DMS 273 (cell line): ENCODE data around the gene NKX2-3.

ENCODE experiments used
- DNase-seq: peaks from one replicate; lab custom pipeline; 2025; ENCODE audit not compliant: unreplicated experiment; lab: John Stamatoyannopoulos, UW

NKX2-3 gene

DNA sequence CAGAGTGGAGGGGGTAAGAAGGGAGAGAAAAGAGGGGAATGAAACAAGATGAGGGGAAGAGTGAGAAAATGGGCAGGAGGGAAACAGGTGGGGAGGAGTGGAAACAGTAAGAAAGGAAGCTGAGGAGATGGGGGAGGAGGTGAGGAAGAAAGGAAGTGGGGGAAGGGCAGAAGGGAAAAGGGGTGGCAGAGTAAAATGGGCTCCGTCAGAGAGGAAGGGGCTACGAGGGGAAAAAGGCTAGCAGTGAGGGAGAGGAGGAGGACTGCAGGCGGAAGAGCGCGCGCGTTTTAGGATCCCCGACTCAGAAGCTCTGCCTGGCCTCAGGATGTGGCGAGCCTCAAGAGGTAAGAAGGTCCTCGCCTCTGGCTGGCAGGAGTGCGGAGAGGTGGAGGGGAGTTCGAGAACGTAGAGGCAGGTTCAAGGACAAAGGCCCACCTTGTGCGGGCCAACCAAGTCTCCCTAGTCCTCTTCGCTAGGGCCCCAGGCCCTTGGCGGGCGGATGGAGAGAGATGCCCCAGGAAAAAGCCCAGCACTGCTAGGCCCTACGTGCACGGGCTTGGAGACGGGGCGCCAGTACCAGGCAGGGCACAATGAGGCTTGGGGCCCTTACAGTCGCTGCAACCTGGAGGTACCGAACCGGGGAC, 5.8 kb upstream of the NKX2-3 start:
- no peak for DNase-seq

- DNase-seq = no peak
These were observed 4.9 kb upstream of the NKX2-3 start for GRCh38 chr10:99527526-99528493.

GRCh38 chr10:99528494-99529441, 4.0 kb upstream of the NKX2-3 start:
- DNase-seq = no peak

DNA sequence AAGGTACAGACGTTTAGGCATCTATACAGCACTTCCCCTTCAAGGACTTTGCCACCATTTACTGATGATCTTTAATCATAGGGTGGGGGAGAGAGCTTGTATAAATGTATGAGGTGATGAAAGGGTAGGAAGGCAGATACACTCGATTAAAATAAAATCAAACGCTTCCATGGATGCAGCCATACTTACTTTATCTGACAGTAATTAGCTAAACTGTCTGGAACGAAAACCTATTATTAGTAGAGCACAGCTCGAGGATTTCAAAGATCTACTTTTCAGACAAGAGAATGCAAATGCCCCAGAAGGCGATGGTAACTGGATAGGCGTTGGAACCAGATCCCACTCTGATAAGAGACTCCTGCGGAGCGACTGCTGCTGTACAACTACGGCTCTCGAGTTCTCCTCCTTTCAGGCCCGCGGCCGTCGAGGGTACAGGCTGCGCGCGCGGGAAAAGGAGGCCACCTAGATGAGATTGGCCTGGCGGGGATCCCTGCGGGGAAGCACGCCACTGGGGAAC, 3.1 kb upstream of the NKX2-3 start:
- peak; percentile 47 for DNase-seq

GRCh38 chr10:99530108-99531025, 2.4 kb upstream of the NKX2-3 start:
- DNase-seq = no peak

DNA sequence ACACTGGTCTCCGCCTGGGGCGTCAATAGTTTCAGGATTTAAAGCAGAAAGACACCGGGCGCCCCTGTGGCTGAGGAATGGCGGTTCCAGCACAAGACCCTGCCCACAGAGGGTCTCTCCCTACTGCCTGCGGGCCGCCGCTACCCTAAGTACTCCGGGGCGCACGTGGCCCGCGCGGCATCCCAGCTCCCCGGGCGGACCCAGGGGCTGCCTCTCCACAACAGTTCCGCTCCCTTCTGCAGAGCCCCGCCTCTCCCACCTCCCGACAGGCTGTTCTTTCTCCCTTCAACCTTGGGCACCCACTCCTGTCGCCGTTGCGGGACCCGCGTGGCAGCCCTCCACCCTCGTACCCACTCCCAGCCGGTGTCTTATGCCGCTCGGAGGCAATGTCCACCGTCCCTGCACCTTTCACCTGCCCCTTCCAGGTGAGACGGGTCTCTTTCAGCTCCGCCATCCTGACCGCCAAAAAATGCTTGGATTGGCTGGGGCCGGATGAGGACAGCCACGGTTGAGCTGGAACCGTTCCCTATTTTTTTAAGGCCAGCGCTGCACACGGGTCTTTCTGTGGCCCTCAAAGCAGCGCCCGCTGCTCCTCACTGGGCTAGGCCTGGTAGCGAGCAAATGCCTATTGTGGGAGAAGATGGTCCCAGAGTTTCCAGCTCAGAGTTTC, 1.6 kb upstream of the NKX2-3 start:
- no peak for DNase-seq

GRCh38 chr10:99531696-99532593, 797 bp upstream of the NKX2-3 start:
- DNase-seq = no peak

DNA sequence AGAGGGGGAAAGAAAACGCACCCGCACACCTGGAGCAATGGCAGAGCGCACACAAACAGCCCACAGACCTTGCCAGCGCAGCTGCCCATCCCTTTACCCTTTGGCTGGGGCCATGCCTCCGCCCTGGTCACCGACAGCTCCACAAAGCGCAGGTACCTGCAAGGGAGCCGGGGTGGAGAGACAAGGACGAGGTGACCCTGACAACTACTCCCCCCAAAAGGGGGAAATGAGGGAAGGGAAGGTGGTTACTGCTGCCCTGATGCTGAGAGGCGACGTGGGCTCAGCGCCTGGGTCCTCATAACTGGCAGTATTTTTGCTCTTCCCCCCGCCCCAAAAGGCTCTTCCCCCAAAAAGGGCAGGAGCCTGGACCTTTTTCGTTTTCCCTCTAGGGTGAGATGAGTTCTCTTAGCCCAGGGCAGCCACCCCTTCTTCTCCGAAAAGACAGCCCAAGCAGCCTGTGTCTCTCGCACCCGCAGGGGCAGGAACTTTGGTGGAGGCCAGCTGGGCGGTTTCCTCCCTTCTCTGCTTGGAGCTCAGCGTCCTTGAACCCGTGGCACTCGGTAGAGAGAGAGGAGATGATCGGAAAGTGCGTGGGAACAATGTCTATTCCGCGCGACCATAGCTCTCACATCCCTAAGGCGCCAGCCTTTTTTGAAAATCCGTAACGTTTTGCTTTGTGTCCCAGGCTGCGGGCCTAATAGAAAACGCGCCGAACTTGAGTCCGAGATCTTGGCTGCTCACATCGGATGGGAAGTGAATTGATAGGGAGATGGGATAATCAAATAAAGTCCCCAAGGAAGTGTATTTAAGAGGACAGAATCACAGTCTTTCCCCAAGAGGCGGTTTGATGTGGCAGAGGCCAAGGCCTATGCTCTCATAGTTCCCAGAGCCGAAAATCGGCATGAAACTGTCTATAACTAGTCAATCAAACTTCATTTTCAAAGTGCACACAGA, 1.0 kb downstream of the NKX2-3 start:
- peak; percentile 12 for DNase-seq

- DNase-seq = no peak
These were observed 1.8 kb downstream of the NKX2-3 start for GRCh38 chr10:99534450-99534938.

- peak; percentile 78 for DNase-seq
These were observed 2.4 kb downstream of the NKX2-3 start for GRCh38 chr10:99534939-99535763.

- peak; percentile 22 for DNase-seq
These were observed 3.1 kb downstream of the NKX2-3 start for GRCh38 chr10:99535764-99536337.

DNA sequence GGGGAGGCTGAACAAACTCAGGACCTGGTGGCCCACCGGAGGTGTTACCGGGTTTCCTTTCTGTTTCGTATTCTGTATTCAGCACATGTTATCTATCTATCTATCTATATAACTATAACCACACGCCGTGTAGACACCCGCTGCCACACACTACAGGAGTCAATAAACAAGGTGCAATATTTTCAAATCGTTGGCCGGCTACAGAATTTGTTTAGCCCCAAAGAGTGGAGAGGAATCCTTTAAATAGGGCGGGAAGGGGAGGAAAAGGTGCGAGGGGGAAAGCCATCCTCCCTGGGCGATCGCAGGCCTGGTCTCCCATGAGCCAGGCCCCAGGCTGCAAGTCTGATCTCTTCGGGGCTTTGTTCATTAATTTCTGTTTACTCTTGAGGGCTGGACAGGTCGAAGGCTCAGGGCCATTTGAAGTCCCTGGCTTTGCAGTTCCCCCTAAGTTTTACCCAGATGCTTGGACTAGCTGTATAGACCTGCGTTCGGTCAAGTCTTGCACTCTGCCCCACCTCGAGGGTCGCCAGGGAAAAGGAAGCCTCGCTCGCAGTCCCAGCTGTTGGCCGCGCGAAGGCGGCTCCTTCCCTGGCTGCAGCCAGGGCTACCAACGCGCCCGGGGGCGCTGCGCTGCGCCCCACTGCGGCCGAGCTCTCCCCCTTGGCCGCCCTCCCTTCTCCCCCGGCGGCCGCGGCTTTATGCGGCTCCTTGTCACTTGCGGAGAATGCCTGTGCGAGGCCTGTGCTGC, 3.8 kb downstream of the NKX2-3 start:
- no peak for DNase-seq

DNA sequence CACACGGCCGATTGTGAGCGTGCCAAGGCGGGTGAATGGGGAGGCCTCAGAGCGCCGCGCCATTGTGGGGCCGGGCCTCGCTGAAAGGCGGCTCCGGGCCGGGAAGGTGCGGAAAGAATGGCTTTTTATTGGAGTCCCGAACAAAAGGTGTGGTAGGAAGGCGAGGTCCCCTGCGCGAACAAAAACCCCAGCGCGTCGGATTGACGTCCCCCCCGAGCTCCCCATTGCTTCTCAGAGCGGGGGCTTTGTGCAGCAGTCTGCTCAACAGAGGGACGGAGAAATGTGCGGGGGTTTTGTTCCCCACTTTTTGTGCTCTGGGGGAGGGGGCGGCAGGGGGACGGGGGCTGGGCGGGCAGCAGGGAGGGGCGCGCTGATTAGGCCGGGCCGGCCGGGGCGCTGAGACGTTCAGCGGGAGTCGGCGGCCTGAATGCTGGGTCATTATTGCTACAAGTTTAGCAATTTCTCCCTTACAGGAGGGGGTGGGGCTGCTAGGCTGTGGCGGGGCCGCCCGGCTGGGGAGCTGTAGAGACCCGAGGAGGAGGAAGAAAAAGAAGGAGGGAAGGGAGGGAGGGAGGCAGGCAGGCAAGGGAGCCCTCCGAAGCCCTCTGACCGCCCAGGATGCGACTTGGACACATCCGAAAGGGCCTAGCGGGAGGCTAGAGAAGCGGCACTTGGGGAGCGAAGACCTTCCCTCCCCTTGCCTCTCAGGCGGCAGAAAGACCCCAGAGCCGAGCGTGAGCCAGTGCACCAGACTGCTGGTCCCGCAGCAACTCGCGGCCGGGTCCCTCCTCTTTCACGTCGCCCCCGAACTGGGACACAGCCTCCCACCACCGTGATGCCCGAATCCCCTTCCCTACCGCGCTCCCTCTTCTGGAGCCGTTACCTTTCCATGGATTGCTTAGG, 4.6 kb downstream of the NKX2-3 start:
- DNase-seq = no peak
